T-helper 17 cell (primary cell): ENCODE data around the gene KREMEN2. TPM values are rescaled to one million over a fixed set of nuclear protein-coding genes. Genes with fewer than 3 reads are reported as not detected.

ENCODE experiments used
- ATAC-seq: fragments of 150-1000 bp; cut with Tn5 transposase; 2 replicates; pipeline ENCODE4 v1.10.0; 2021; ENCODE audit warnings: mild to moderate bottlenecking, moderate library complexity
- DNase-seq, 3 donors: peaks; one replicate each; pipeline versions ENCODE4 v3.0.0 to v3.0.0-alpha.2; 2020 to 2021
- H3K9me3 ChIP-seq: one replicate; pipeline ENCODE4 v1.7.0; 2013; ENCODE audit warnings: low read length, mild to moderate bottlenecking; ENCODE audit not compliant: control insufficient read depth, poor library complexity, severe bottlenecking
- H3K27ac Mint-ChIP-seq: one replicate; pipeline ENCODE4 v1.8.0; 2022; ENCODE audit warnings: mild to moderate bottlenecking, moderate library complexity, mixed read lengths
- H3K27me3 Mint-ChIP-seq: one replicate; pipeline ENCODE4 v1.8.0; 2022; ENCODE audit warnings: mixed read lengths
- H3K36me3 Mint-ChIP-seq: one replicate; pipeline ENCODE4 v1.8.0; 2022; ENCODE audit warnings: low read depth, mixed read lengths
- H3K4me1 Mint-ChIP-seq: one replicate; pipeline ENCODE4 v1.8.0; 2022; ENCODE audit warnings: mild to moderate bottlenecking, mixed read lengths
- H3K4me3 Mint-ChIP-seq: one replicate; pipeline ENCODE4 v1.8.0; 2022; ENCODE audit warnings: mild to moderate bottlenecking, moderate library complexity, mixed read lengths
- total RNA-seq, 4 donors: library from RNA in 2 of 4; stranded (reverse) in 2 of 4; gene quantifications; one replicate each; pipeline ENCODE4 v1.2.3 and lab custom pipeline; 2022 to 2026

KREMEN2 gene
- total RNA-seq, 2 donors from 2014 or later, result not detected

DNA sequence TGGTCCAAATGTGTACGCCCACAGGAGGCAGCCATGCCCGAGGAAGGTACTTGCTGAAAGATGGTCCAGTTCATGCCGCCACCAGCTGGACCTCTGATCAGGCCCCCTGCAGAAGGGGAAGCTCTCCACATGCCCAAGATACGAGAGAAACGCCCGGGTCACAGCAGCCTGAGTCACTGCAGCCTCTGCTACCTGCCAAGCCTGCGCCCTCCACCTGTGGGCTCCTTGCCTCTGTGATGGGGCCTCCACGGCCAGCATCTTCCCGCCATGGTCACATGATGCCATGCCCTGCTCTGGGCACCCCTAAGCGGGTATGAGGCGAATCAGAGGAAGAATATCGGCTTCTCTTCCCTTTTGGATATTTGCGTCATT, 13.7 kb upstream of the KREMEN2 start:
- DNase-seq (no peak), ATAC-seq (no peak)
- no peaks in the 10 kb centered on the region for H3K27me3 Mint-ChIP-seq
- H3K27ac Mint-ChIP-seq, result no peak overlapping the region
- H3K9me3 ChIP-seq, result no peaks in the 10 kb centered on the region
- H3K4me1 Mint-ChIP-seq, result peaks cover 2% of the 10 kb centered on the region
- H3K4me3 Mint-ChIP-seq, result no peak overlapping the region
- H3K36me3 Mint-ChIP-seq, result peaks cover 2% of the 10 kb centered on the region

DNA sequence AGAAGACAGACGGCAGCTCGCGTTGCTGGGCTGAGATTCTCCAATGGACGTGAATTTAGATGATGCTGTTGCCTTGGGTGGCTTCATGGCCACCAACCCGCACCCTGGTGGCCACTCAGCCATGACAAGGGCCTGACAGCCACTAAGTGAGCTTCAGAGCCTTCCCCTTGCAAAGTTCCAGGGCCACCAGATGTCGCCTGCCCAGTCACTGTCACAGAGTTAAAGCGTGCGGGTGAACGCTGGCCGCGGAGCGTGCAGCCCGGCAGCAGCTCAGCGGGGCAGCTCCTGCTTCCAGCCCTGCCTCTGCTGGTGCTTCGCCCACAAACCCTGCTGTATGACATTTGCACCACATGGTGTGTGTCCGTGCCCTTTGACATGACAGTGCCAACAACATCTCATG, 13.3 kb upstream of the KREMEN2 start:
- Mint-ChIP-seq H3K4me1 (peaks cover 2% of the 10 kb centered on the region), H3K27me3 (no peaks in the 10 kb centered on the region), H3K4me3 (no peak overlapping the region), H3K27ac (no peak overlapping the region), H3K36me3 (peaks cover 2% of the 10 kb centered on the region)
- ATAC-seq (no peak), DNase-seq (no peak)
- no peaks in the 10 kb centered on the region for H3K9me3 ChIP-seq

GRCh38 chr16:2952679-2953078, 11.4 kb upstream of the KREMEN2 start:
- H3K4me3 Mint-ChIP-seq, result no peak overlapping the region
- H3K27ac Mint-ChIP-seq, result no peak overlapping the region
- peaks cover 2% of the 10 kb centered on the region for H3K4me1 Mint-ChIP-seq
- DNase-seq (no peak), ATAC-seq (no peak)
- peaks cover 5% of the 10 kb centered on the region for H3K27me3 Mint-ChIP-seq
- no peaks in the 10 kb centered on the region for H3K9me3 ChIP-seq
- peaks cover 2% of the 10 kb centered on the region for H3K36me3 Mint-ChIP-seq

DNA sequence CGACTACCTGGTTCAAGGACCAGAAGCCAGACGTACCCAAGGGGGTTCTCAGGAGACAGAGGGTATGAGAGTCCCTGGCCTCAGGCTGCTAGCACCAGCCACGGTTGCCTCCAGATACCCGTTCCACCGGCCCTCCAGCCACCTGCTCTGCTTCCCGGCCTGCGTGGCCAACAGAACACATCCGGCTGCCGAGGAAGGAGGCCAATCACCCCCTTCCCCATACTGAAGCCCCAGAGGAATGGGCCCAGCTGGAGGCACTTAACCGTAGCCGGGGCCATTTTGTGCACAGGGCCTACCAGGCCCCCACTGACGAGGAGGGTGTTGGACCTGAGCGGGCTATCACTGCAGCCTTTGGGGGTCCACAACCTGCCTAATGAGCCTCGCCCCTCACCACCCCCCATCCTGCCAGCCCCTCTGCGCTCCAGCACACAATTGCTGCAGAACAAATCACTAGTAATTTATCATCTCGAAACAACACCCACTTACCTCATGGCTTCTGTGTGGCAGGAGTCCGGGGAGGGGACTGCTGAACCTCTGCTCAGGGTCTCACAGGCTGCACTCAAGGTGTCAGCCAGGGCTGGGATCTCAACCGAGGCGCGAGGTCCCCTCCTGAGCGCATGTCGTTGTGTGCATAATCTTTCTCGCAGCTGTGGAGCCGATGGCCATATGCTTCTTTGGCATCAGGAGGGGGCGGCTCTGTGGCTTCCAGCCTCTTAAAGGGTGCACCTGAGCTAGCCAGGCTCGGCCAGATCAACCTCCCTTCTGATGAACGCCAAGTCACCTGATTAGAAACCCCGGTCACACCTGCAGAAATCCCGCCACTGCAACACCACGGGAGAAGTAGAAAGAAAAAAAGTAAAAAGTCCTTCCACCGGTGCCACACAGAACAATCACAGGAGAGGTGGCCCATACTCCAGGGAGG, 10.1 kb upstream of the KREMEN2 start:
- Mint-ChIP-seq H3K4me3 (no peak overlapping the region), H3K27me3 (peaks cover 5% of the 10 kb centered on the region), H3K27ac (no peak overlapping the region), H3K4me1 (no peaks in the 10 kb centered on the region), H3K36me3 (peaks cover 2% of the 10 kb centered on the region)
- H3K9me3 ChIP-seq, result no peaks in the 10 kb centered on the region
- ATAC-seq (no peak), DNase-seq (no peak)

- no peaks in the 10 kb centered on the region for H3K4me1 Mint-ChIP-seq
- H3K9me3 ChIP-seq, result no peaks in the 10 kb centered on the region
- no peaks in the 10 kb centered on the region for H3K36me3 Mint-ChIP-seq
- H3K27ac Mint-ChIP-seq, result no peak overlapping the region
- ATAC-seq (no peak), DNase-seq (no peak)
- peaks cover 9% of the 10 kb centered on the region for H3K27me3 Mint-ChIP-seq
- H3K4me3 Mint-ChIP-seq, result no peak overlapping the region
Observed at GRCh38 chr16:2954656-2955381, 9.3 kb upstream of the KREMEN2 start.

DNA sequence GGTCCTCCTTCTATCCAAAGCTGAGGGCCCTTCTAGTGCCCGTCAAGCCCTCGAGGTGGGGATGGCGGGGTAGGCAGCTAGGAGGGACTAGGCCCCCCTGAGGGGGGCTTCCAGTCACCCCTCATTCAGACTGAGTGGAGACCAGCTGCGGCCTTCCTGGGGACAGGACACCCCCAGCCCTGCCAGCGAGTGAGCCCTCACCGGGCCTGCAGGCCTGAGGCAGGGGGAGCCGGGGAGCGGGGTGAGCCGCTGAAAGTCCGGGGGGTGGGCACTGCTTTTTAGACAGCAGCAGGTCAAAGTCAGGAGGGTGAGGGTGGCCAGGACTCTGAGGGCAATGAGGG, 8.7 kb upstream of the KREMEN2 start:
- Mint-ChIP-seq H3K27me3 (peaks cover 9% of the 10 kb centered on the region), H3K27ac (no peak overlapping the region), H3K36me3 (no peaks in the 10 kb centered on the region), H3K4me3 (no peak overlapping the region), H3K4me1 (peaks cover 2% of the 10 kb centered on the region)
- H3K9me3 ChIP-seq, result no peaks in the 10 kb centered on the region
- DNase-seq, result no peak
- ATAC-seq, result no peak

GRCh38 chr16:2955779-2956578, 8.1 kb upstream of the KREMEN2 start:
- H3K4me3 Mint-ChIP-seq, result no peak overlapping the region
- peaks cover 2% of the 10 kb centered on the region for H3K4me1 Mint-ChIP-seq
- no peaks in the 10 kb centered on the region for H3K9me3 ChIP-seq
- no peak overlapping the region for H3K27ac Mint-ChIP-seq
- ATAC-seq, result no peak
- H3K27me3 Mint-ChIP-seq, result peaks cover 9% of the 10 kb centered on the region
- DNase-seq, result no peak
- H3K36me3 Mint-ChIP-seq, result no peaks in the 10 kb centered on the region

DNA sequence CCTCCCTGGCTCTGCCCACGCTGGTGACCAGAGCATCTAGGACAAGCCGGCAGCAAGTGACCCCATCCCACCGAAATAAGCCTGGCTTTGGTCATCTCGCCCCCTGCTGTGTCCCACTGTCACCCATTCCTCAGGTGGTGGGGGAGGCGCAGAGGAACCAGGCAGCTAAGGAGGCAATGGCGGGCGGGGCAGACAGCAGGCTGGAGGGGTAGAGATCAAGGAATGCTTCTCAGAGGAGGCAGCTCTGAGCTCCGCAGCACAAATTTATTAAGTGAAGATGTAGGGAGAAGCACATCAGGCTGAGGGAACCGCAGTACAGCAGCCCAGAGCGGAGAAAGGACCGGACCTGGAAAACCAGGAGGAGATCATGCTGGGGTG, 7.5 kb upstream of the KREMEN2 start:
- ATAC-seq (no peak), DNase-seq (no peak)
- Mint-ChIP-seq H3K4me1 (peaks cover 2% of the 10 kb centered on the region), H3K4me3 (no peak overlapping the region), H3K36me3 (no peaks in the 10 kb centered on the region), H3K27me3 (peaks cover 11% of the 10 kb centered on the region), H3K27ac (no peak overlapping the region)
- H3K9me3 ChIP-seq, result no peaks in the 10 kb centered on the region

DNA sequence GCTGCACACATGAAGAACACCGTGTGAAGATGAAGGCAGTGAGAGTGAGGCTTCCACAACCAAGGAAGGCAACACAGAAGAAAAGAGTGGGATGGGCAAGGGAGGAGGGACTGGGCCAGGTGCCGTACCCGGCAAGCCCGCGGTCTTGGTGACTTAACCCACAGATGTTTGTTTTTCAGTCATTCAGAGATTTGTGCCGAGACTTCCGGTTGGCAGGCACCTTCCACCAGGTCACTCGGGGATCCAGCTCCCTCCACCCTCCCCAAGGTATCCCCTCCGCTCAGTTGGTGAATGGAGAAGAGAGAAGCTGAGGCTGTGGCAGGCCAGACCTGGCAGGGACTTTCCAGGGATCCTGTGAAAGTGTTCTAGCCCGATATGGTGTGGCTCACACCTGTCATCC, 4.9 kb upstream of the KREMEN2 start:
- Mint-ChIP-seq H3K36me3 (peaks cover 2% of the 10 kb centered on the region), H3K27me3 (peaks cover 17% of the 10 kb centered on the region), H3K4me1 (peaks cover 11% of the 10 kb centered on the region), H3K27ac (no peak overlapping the region), H3K4me3 (no peak overlapping the region)
- no peak for ATAC-seq
- DNase-seq, result no peak
- no peaks in the 10 kb centered on the region for H3K9me3 ChIP-seq

DNA sequence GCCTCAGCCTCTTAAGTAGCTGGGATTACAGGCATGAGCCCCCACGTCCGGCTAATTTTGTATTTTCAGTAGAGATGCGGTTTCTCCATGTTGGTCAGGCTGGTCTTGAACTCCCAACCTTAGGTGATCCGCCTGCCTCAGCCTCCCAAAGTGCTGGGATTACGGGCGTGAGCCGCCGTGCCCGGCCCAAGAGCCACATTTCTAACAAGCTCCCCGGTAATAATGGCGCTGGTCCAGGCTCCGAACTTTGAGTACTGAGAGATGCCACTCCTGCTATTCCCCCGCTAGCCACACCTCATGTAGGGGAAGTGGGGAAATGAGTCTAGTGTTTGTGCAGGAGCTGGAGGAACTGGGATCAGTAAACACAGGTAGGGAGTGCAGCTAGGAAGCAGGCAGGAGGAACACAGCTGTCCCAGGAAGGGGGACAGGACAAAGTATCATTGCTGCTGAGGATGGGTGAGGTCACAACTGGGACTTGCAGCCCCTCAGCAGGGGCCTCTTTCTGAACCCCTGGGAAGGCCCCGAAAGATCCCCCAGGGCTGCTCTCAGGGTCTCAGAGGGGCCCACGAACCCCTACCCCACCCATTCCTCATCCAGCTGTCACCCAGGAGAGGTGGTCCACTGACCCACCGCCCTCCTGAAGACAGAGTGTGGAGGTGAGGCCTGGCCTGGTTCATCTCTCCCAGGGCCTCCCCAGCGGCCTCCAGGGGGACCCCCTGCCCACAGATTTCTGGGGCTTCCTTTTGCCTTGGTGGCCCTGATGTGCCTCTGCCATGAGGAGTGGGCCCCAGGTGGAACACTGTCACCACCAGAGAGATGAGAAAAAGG, 3.7 kb upstream of the KREMEN2 start:
- H3K36me3 Mint-ChIP-seq, result peaks cover 2% of the 10 kb centered on the region
- DNase-seq, result no peak
- H3K4me3 Mint-ChIP-seq, result no peak overlapping the region
- no peak for ATAC-seq
- no peaks in the 10 kb centered on the region for H3K9me3 ChIP-seq
- H3K4me1 Mint-ChIP-seq, result peaks cover 11% of the 10 kb centered on the region
- no peak overlapping the region for H3K27ac Mint-ChIP-seq
- peaks cover 17% of the 10 kb centered on the region for H3K27me3 Mint-ChIP-seq

DNA sequence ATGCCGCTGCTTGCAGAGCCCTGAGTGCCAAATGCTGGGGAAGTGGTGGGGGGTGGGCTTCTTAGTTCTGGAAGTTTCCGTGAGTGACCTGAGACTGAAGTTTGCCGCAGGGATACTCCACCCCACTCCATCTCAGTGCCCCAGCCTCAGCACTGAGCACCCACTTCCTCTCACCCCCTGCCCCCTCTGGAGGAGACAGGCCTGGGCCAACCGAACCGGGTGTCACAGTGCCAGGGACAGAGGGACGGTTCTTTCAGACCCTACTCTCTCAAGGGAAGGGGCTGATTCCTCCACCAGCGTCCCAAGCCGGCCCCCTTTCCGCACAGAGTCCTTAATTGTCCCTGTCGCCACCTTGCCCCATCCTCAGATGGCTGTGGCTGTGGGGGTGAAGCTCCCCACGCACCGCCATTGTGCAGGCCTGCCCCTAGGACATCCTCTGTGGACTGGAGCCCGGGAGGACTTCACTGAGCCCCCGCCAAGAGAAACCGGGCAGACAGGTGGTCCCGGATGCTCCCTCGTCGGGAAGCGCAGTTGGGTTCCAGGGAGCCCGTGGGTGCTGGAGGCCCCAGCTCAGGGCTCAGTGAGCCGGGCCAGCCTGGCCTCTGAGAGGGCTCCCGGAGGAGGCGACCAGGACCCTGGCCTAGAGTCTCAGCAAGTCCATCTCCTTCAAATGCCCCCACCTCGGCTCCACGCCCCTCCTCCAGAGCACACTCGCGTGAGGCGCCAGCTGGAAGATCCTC, 1.6 kb upstream of the KREMEN2 start:
- H3K36me3 Mint-ChIP-seq, result peaks cover 2% of the 10 kb centered on the region
- DNase-seq (no peak), ATAC-seq (no peak)
- no peaks in the 10 kb centered on the region for H3K9me3 ChIP-seq
- H3K27ac Mint-ChIP-seq, result no peak overlapping the region
- peaks cover 12% of the 10 kb centered on the region for H3K27me3 Mint-ChIP-seq
- H3K4me1 Mint-ChIP-seq, result peaks cover 11% of the 10 kb centered on the region
- peak overlapping the region; percentile 25 for H3K4me3 Mint-ChIP-seq

DNA sequence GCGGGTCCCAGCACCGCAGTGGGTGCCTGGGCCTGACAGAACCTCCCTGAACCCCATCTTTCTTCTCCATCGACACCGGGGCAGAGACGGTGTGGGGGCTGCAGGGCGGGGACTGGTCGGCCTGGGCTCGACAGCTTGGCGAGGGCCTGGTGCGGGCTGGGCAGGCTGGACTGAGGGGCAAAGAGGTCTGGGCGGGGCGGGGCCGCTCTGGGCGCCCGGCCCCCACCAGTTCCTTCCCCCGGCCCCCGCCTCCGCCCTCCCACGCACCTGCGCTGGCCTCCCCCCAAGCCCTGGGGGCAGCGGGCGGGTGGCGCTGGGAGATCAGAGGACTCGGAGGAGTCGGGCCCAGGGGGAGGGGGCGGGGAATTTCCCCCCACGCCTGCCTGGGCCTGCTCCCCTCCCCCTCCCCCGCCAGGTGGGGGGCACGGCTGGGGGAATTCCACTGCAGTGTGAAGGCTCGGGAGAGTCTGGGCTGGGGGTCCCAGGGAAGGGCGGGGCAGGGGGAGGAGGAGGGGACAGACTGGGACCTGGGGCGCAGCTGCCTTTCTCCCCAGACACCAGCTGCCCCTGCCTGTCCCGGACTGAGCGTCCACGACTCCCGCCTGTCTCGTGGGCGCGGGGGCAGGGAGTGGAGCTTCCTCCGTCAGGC, 877 bp upstream of the KREMEN2 start:
- Mint-ChIP-seq H3K4me1 (peaks cover 15% of the 10 kb centered on the region), H3K36me3 (peaks cover 2% of the 10 kb centered on the region), H3K27ac (no peak overlapping the region), H3K4me3 (peak overlapping the region; percentile 92), H3K27me3 (peaks cover 16% of the 10 kb centered on the region)
- no peaks in the 10 kb centered on the region for H3K9me3 ChIP-seq
- peak in 1 of 3 donors; percentile 42 for DNase-seq
- peak; percentile 33 for ATAC-seq
